Right cardiac atrium (tissue), 5 donors: ENCODE results near the gene DPYSL3. TPM values are rescaled to one million over a fixed set of nuclear protein-coding genes. Genes with fewer than 3 reads are reported as not detected.
A peak's percentile ranks its signal among the peaks of the same experiment; 100 is the strongest.

ENCODE experiments used
- ATAC-seq, 2 donors: fragments of 200-7000 bp; cut with Tn5 transposase; one replicate each; pipeline versions ENCODE4 v1.8.0 to v1.9.1; 2020; ENCODE audit warnings: moderate library complexity in 2 of 2, mild to moderate bottlenecking in 1 of 2
- DNase-seq, 3 donors: peaks; one replicate each; pipeline ENCODE4 v3.0.0-alpha.2; 2020
- H3K27ac ChIP-seq: one replicate; pipeline ENCODE4 v1.5.1; 2013; ENCODE audit warnings: mild to moderate bottlenecking, low read length, control low read depth, moderate library complexity
- H3K27me3 ChIP-seq: one replicate; pipeline ENCODE4 v1.6.1; 2013; ENCODE audit not compliant: control insufficient read depth, insufficient read depth
- H3K4me1 ChIP-seq: one replicate; pipeline ENCODE4 v1.6.1; 2013; ENCODE audit warnings: low read length; ENCODE audit not compliant: control insufficient read depth, insufficient read depth
- H3K4me3 ChIP-seq: one replicate; pipeline ENCODE4 v1.5.1; 2013; ENCODE audit warnings: low read length, control low read depth
- H3K9me3 ChIP-seq: one replicate; pipeline ENCODE4 v1.6.1; 2013; ENCODE audit warnings: low read length; ENCODE audit not compliant: control insufficient read depth
- WGBS: extraction: QIAGEN DNeasy Blood & Tissue Kit; methylation state at CpG from one replicate; pipeline ENCODE4 v1.1.7; 2013; 5-methylcytosine and 5-hydroxymethylcytosine counted together
- intact Hi-C, 4 donors: fragments of 100-400 bp; cut with DNase I; formaldehyde crosslinking; loops; one replicate each; pipeline versions ENCODE4 v1.11.0 to v1.14.0; 2022 to 2023
- polyA plus RNA-seq: library from polyadenylated mRNA; stranded (reverse); fragments of 200-250 nt; gene quantifications from one replicate; pipeline ENCODE4 v1.2.3, GENCODE V29; 2013
- total RNA-seq, 4 donors: library from RNA; stranded (reverse); fragmentation: NEBNext Ultra II Directional; extraction: Animal tissue kit (Norgen Biotek cat#: 25700); gene quantifications; one replicate each; pipeline ENCODE4 v1.2.1, GENCODE V29; 2021
- donor health status: healthy with polysubstance abuse.
- donor health status: DM: no; HTN: yes; CAD: no.
- donor health status: DM: no; HTN: no; CAD: no.
- donor health status: DM: no; HTN: yes; CAD: no; lungs with severe emphysema.
- donor health status: DM: yes; HTN: yes; CAD: no.

Gene DPYSL3
- total and polyA plus RNA-seq, 5 donors, result 23.2 to 95.1 (median 47.3) TPM

GRCh38 chr5:147472664-147473475 is 37.0 kb downstream of the DPYSL3 start:
- H3K27me3 ChIP-seq, result no peaks in the 10 kb centered on the region
- whole genome bisulfite sequencing, result 38% methylated on average over 4 of the region's 4 CpGs
- DNase-seq (no peak), ATAC-seq (no peak)
- no peak overlapping the region for H3K27ac ChIP-seq
- peak overlapping the region; percentile 2 for H3K4me3 ChIP-seq
- intact Hi-C loops, result no loop called here
- H3K4me1 ChIP-seq, result peaks cover 2% of the 10 kb centered on the region
- no peaks in the 10 kb centered on the region for H3K9me3 ChIP-seq

- DNase-seq (no peak), ATAC-seq (no peak)
- Histone ChIP-seq H3K4me3 (no peak overlapping the region), H3K4me1 (peaks cover 8% of the 10 kb centered on the region), H3K27ac (no peak overlapping the region), H3K27me3 (no peaks in the 10 kb centered on the region), H3K9me3 (no peaks in the 10 kb centered on the region)
- WGBS, result 94% methylated on average over 1 of the region's 1 CpG
- intact Hi-C loops, result no loop called here
Observed at GRCh38 chr5:147467973-147468508, 41.8 kb downstream of the DPYSL3 start.

- DNase-seq (no peak), ATAC-seq (peak in 1 of 2 donors; percentile 46)
- intact Hi-C loops, result no loop called here
- no peaks in the 10 kb centered on the region for H3K27me3 ChIP-seq
- H3K4me3 ChIP-seq, result no peak overlapping the region
- WGBS, result 37% methylated on average over 6 of the region's 6 CpGs
- H3K27ac ChIP-seq, result peak overlapping the region; percentile 41
- no peaks in the 10 kb centered on the region for H3K9me3 ChIP-seq
- peaks cover 8% of the 10 kb centered on the region for H3K4me1 ChIP-seq
Observed at GRCh38 chr5:147466360-147466980, 43.4 kb downstream of the DPYSL3 start.

GRCh38 chr5:147465747-147466146 is 44.1 kb downstream of the DPYSL3 start:
- H3K4me3 ChIP-seq, result no peak overlapping the region
- H3K9me3 ChIP-seq, result no peaks in the 10 kb centered on the region
- no peak for DNase-seq
- H3K27ac ChIP-seq, result no peak overlapping the region
- peaks cover 8% of the 10 kb centered on the region for H3K4me1 ChIP-seq
- ATAC-seq, result no peak
- intact Hi-C loops, result no loop called here
- no peaks in the 10 kb centered on the region for H3K27me3 ChIP-seq
- WGBS, result 62% methylated on average over 3 of the region's 3 CpGs

- ATAC-seq (peak; percentile 37 to 49), DNase-seq (no peak)
- Histone ChIP-seq H3K9me3 (no peaks in the 10 kb centered on the region), H3K27ac (no peak overlapping the region), H3K4me1 (peaks cover 7% of the 10 kb centered on the region), H3K4me3 (no peak overlapping the region), H3K27me3 (no peaks in the 10 kb centered on the region)
- intact Hi-C loops, result no loop called here
- 71% methylated on average over 5 of the region's 5 CpGs for whole genome bisulfite sequencing
Observed at GRCh38 chr5:147464211-147464610, 45.7 kb downstream of the DPYSL3 start.

GRCh38 chr5:147461915-147462314 is 48.0 kb downstream of the DPYSL3 start:
- WGBS, result 86% methylated on average over 1 of the region's 1 CpG
- DNase-seq (no peak), ATAC-seq (no peak)
- Histone ChIP-seq H3K27me3 (no peaks in the 10 kb centered on the region), H3K9me3 (no peaks in the 10 kb centered on the region), H3K4me1 (peaks cover 7% of the 10 kb centered on the region), H3K4me3 (no peak overlapping the region), H3K27ac (no peak overlapping the region)
- intact Hi-C loops, result no loop called here

- intact Hi-C loops, result no loop called here
- Histone ChIP-seq H3K4me1 (no peaks in the 10 kb centered on the region), H3K4me3 (no peak overlapping the region), H3K27me3 (no peaks in the 10 kb centered on the region), H3K27ac (no peak overlapping the region), H3K9me3 (no peaks in the 10 kb centered on the region)
- 58% methylated on average over 2 of the region's 2 CpGs for WGBS
- DNase-seq (no peak), ATAC-seq (no peak)
Observed at GRCh38 chr5:147460380-147460779, 49.5 kb downstream of the DPYSL3 start.

- no peaks in the 10 kb centered on the region for H3K4me1 ChIP-seq
- intact Hi-C loops, result loop anchor here in 2 of 4 donors (5.0 to 10.0 kb wide), 2 partner anchors 46 to 54 kb away; partner anchors contain the start of gene DPYSL3 (in 1 of the 2)
- DNase-seq, result no peak
- H3K27me3 ChIP-seq, result no peaks in the 10 kb centered on the region
- H3K9me3 ChIP-seq, result no peaks in the 10 kb centered on the region
- ATAC-seq, result no peak
- no peak overlapping the region for H3K4me3 ChIP-seq
- 98% methylated on average over 3 of the region's 3 CpGs for WGBS
- no peak overlapping the region for H3K27ac ChIP-seq
Observed at GRCh38 chr5:147458581-147458980, 51.3 kb downstream of the DPYSL3 start.

- Histone ChIP-seq H3K27ac (no peak overlapping the region), H3K27me3 (no peaks in the 10 kb centered on the region), H3K4me1 (no peaks in the 10 kb centered on the region), H3K9me3 (no peaks in the 10 kb centered on the region), H3K4me3 (no peak overlapping the region)
- DNase-seq (no peak), ATAC-seq (no peak)
- intact Hi-C loops, result loop anchor here in 2 of 4 donors (5.0 to 10.0 kb wide), 2 partner anchors 49 to 56 kb away; partner anchors contain the start of gene DPYSL3 (in 1 of the 2)
- WGBS, result 62% methylated on average over 1 of the region's 1 CpG
Observed at GRCh38 chr5:147455822-147456450, 53.9 kb downstream of the DPYSL3 start.

GRCh38 chr5:147454996-147455677 is 54.7 kb downstream of the DPYSL3 start:
- 36% methylated on average over 10 of the region's 10 CpGs for WGBS
- Histone ChIP-seq H3K4me3 (peak overlapping the region; percentile 65), H3K4me1 (no peaks in the 10 kb centered on the region), H3K27ac (peak overlapping the region; percentile 72), H3K9me3 (no peaks in the 10 kb centered on the region), H3K27me3 (no peaks in the 10 kb centered on the region)
- DNase-seq, result peak in 1 of 3 donors; percentile 65
- ATAC-seq, result peak; percentile 40 to 41
- intact Hi-C loops, result loop anchor here (1.0 to 10.0 kb wide), 5 partner anchors 50 to 122 kb away; partner anchors contain the start of gene DPYSL3 (in 2 of the 4)
